HCT116 (cell line): ENCODE data around the gene YWHAH. TPM values are rescaled to one million over a fixed set of nuclear protein-coding genes. Genes with fewer than 3 reads are reported as not detected.

ENCODE experiments used
- ATAC-seq: fragments of 200-7000 bp; cut with Tn5 transposase; 2 replicates; pipeline ENCODE4 v1.9.1; 2020; ENCODE audit warnings: mild to moderate bottlenecking, moderate library complexity
- BruUV-seq: library from RNA; stranded (reverse); fragments of 400-500 nt; replicated peaks from 2 replicates; lab custom pipeline; 2021; lab: Mats Ljungman, UMichigan
- CTCF ChIA-PET: fragments of 300-600 bp; sonication (Branson Sonifier 250); formaldehyde crosslinking; loops from one replicate; lab custom pipeline; 2021; ENCODE audit warnings: antibody characterized with exemption; lab: Charles Lee
- POLR2A ChIA-PET: fragments of 300-600, 350-600 bp; sonication (Branson Sonifier 250); formaldehyde crosslinking; loops from one replicate; lab custom pipeline; 2021; ENCODE audit warnings: antibody characterized with exemption; lab: Charles Lee
- RAD21 ChIA-PET, 2 experiments: fragments of 300-600 bp; sonication (Branson Sonifier 250); formaldehyde crosslinking; loops; one replicate each; lab custom pipeline; 2023; ENCODE audit warnings: low total read pairs in 2 of 2; ENCODE audit not compliant: uncharacterized antibody in 2 of 2, unreplicated experiment in 2 of 2, low non-redundant PET in 1 of 2; lab: Charles Lee
- DNase-seq: peaks from one replicate; pipeline ENCODE4 v3.0.0-alpha.2; 2010; ENCODE audit warnings: low read depth, low spot score
- H2AFZ ChIP-seq: fragments of 200-600 bp; shearing (Covaris generic), sonication (generic); 2 replicates; pipeline ENCODE4 v1.6.1; 2017; ENCODE audit warnings: low read depth, mixed run types, mixed read lengths, antibody characterized with exemption, low read length; ENCODE audit not compliant: poor library complexity, severe bottlenecking
- H3K27ac ChIP-seq: 2 replicates; pipeline ENCODE4 v1.5.1; 2012; ENCODE audit warnings: low read depth, low read length
- H3K27me3 ChIP-seq: fragments of 200-600 bp; sonication (generic); 2 replicates; pipeline ENCODE4 v1.6.1; 2016; ENCODE audit warnings: mixed run types, low read length, mixed read lengths; ENCODE audit not compliant: insufficient read depth
- H3K36me3 ChIP-seq, 2 experiments: fragments of 200-500 bp in 1 of 2; fragments of 200-600 bp in 1 of 2; sonication (Bioruptor generic) in 1 of 2; sonication (generic) in 1 of 2; 2 replicates each; pipeline versions ENCODE4 v1.5.1 to v1.6.1; 2014 to 2016; ENCODE audit warnings: low read length in 2 of 2, inconsistent platforms in 1 of 2, mixed read lengths in 1 of 2, mixed run types in 1 of 2; ENCODE audit not compliant: insufficient read depth in 2 of 2, control insufficient read depth in 1 of 2
- H3K4me1 ChIP-seq, 2 experiments: fragments of 200-600 bp in 1 of 2; sonication (generic) in 1 of 2; 2 replicates each; pipeline versions ENCODE4 v1.5.1 to v1.6.1; 2012 to 2017; ENCODE audit warnings: low read length in 2 of 2, inconsistent platforms in 1 of 2, mild to moderate bottlenecking in 1 of 2, mixed read lengths in 1 of 2, mixed run types in 1 of 2, moderate library complexity in 1 of 2; ENCODE audit not compliant: insufficient read depth in 2 of 2, control insufficient read depth in 1 of 2
- H3K4me2 ChIP-seq: fragments of 200-600 bp; sonication (generic); 2 replicates; pipeline ENCODE4 v1.6.1; 2017; ENCODE audit warnings: mixed run types, low read length, mixed read lengths
- H3K4me3 ChIP-seq, 2 experiments: fragments of 200-600 bp in 1 of 2; sonication (generic) in 1 of 2; replicated peaks in 1 of 2; 2 replicates each; pipeline ENCODE4 v1.5.1; 2011 to 2016; ENCODE audit warnings: low read length in 2 of 2, control low read depth in 1 of 2, low read depth in 1 of 2, mild to moderate bottlenecking in 1 of 2, mixed read lengths in 1 of 2, mixed run types in 1 of 2
- H3K79me2 ChIP-seq: fragments of 200-600 bp; sonication (generic); 2 replicates; pipeline ENCODE4 v1.6.1; 2017; ENCODE audit warnings: mild to moderate bottlenecking, mixed run types, low read length, moderate library complexity, mixed read lengths; ENCODE audit not compliant: insufficient read depth
- H3K9ac ChIP-seq: fragments of 200-600 bp; sonication (generic); 2 replicates; pipeline ENCODE4 v1.6.1; 2016; ENCODE audit warnings: low read length, mixed read lengths
- H3K9me2 ChIP-seq: fragments of 200-600 bp; sonication (generic), shearing (Covaris generic); 2 replicates; pipeline ENCODE4 v1.6.1; 2017; ENCODE audit warnings: mixed run types, mild to moderate bottlenecking, moderate library complexity; ENCODE audit not compliant: insufficient read depth
- H3K9me3 ChIP-seq, 2 experiments: fragments of 200-500 bp in 1 of 2; fragments of 200-600 bp in 1 of 2; sonication (Bioruptor generic) in 1 of 2; sonication (generic) in 1 of 2; 2 replicates each; pipeline ENCODE4 v1.6.1; 2014 to 2017; ENCODE audit warnings: low read length in 2 of 2, mixed read lengths in 2 of 2, inconsistent platforms in 1 of 2, low read depth in 1 of 2, mild to moderate bottlenecking in 1 of 2, mixed run types in 1 of 2, moderate library complexity in 1 of 2; ENCODE audit not compliant: control insufficient read depth in 1 of 2, insufficient read depth in 1 of 2
- H4K20me1 ChIP-seq: fragments of 200-600 bp; sonication (generic), shearing (Covaris generic); 2 replicates; pipeline ENCODE4 v1.6.1; 2017; ENCODE audit warnings: mixed run types, mild to moderate bottlenecking, moderate library complexity; ENCODE audit not compliant: insufficient read depth
- CTCF ChIP-seq, 3 experiments: fragments of 200-600 bp in 1 of 3; sonication (generic) in 1 of 3; IDR thresholded peaks in 2 of 3; conservative IDR thresholded peaks in 1 of 3; 2 replicates each; pipeline ENCODE4 v1.5.1; 2012 to 2017; ENCODE audit warnings: low read depth in 2 of 3, low read length in 2 of 3, antibody characterized with exemption in 1 of 3, borderline replicate concordance in 1 of 3, control low read depth in 1 of 3, mild to moderate bottlenecking in 1 of 3, mixed read lengths in 1 of 3, mixed run types in 1 of 3, moderate library complexity in 1 of 3; ENCODE audit not compliant: insufficient read depth in 1 of 3
- EZH2 ChIP-seq: fragments of 200-600 bp; sonication (generic); IDR thresholded peaks from 2 replicates; pipeline ENCODE4 v1.6.1; 2017; ENCODE audit warnings: antibody characterized with exemption, mixed run types
- FOSL1 ChIP-seq: IDR thresholded peaks from 2 replicates; pipeline ENCODE4 v1.6.1; 2012; ENCODE audit warnings: low read depth
- MAX ChIP-seq: IDR thresholded peaks from 2 replicates; pipeline ENCODE4 v1.6.1; 2012
- POLR2A ChIP-seq: IDR thresholded peaks from 2 replicates; pipeline ENCODE4 v1.7.0; 2011; ENCODE audit warnings: borderline replicate concordance; ENCODE audit not compliant: insufficient read depth, insufficient read length; ENCODE audit errors: extremely low read depth
- POLR2AphosphoS5 ChIP-seq: IDR thresholded peaks from 2 replicates; pipeline ENCODE4 v1.6.1; 2011; ENCODE audit warnings: mild to moderate bottlenecking, low read depth, low read length, moderate library complexity
- REST ChIP-seq: IDR thresholded peaks from 2 replicates; pipeline ENCODE4 v1.6.1; 2012; ENCODE audit warnings: low read depth
- SP1 ChIP-seq: IDR thresholded peaks from 2 replicates; pipeline ENCODE4 v1.6.1; 2012; ENCODE audit warnings: low read depth
- YY1 ChIP-seq: IDR thresholded peaks from 2 replicates; pipeline ENCODE4 v1.6.1; 2011; ENCODE audit warnings: low read length, low read depth, moderate library complexity, mild to moderate bottlenecking; ENCODE audit not compliant: insufficient replicate concordance; ENCODE audit errors: extremely low read depth
- ZBTB33 ChIP-seq: IDR thresholded peaks from 2 replicates; pipeline ENCODE4 v1.6.1; 2011; ENCODE audit warnings: mild to moderate bottlenecking, low read length, moderate library complexity; ENCODE audit not compliant: insufficient replicate concordance; ENCODE audit errors: extremely low read depth
- intact Hi-C: fragments of 100-400 bp; cut with micrococcal nuclease; formaldehyde crosslinking; loops from 2 replicates; pipeline ENCODE4 v1.10.0; 2022
- total RNA-seq: library from RNA; stranded (reverse); gene quantifications from one replicate; pipeline ENCODE4 v1.2.1, GENCODE V29; 2021; ENCODE audit not compliant: unreplicated experiment

YWHAH gene
- total RNA-seq, 1 experiment from 2014 or later = 140 TPM

- Histone ChIP-seq H4K20me1 (no peaks in the 10 kb centered on the region), H3K36me3 (no peaks in the 10 kb centered on the region), H3K9me2 (no peaks in the 10 kb centered on the region), H3K79me2 (no peaks in the 10 kb centered on the region), H3K9me3 (no peaks in the 10 kb centered on the region), H2AFZ (no peak overlapping the region), H3K4me1 (peaks cover 0 to under 1% of the 10 kb centered on the region in 2 experiments; a peak in 1 of 4 replicates), H3K9ac (no peak overlapping the region), H3K4me2 (no peak overlapping the region), H3K27me3 (no peaks in the 10 kb centered on the region), H3K27ac (no peak overlapping the region), H3K4me3 (no peak overlapping the region)
- DNase-seq = no peak
- RAD21 ChIA-PET = no interaction called here
- CTCF ChIA-PET = no interaction called here
- BruUV-seq = no TSS peak
- no peak for ATAC-seq
- intact Hi-C loops = no loop called here
- TF ChIP-seq MAX (no peak), CTCF (IDR thresholded peaks at IDR 0.05 in 2 of 3, conservative IDR thresholded peaks at IDR 0.05 in 1 of 3; ENCODE audit: borderline replicate concordance in 1 of 3, insufficient read depth in 1 of 3, low read depth in 2 of 3, low read length in 2 of 3) (no peak), FOSL1 (no peak), POLR2A (no peak), EZH2 (no peak), SP1 (no peak), YY1 (no peak), ZBTB33 (no peak), REST (no peak), POLR2AphosphoS5 (no peak)
- POLR2A ChIA-PET = no interaction called here
These were observed 27.0 kb upstream of the YWHAH start for GRCh38 chr22:31917227-31917921.
